Measurements from ENCODE around the gene TMEM79. TPM values are rescaled to one million over a fixed set of nuclear protein-coding genes. Genes with fewer than 3 reads are reported as not detected.

The TMEM79 gene
- total and polyA plus RNA-seq, 2 donors (not counting 1 experiment from before 2014, with no cell fraction given), result 1.1 to 3.6 TPM

- TF ChIP-seq EZH2 (IDR thresholded peaks at IDR 0.05; ENCODE audit: low read length, missing control alignments), result no peak
- TF ChIP-seq CTCF (conservative IDR thresholded peaks at IDR 0.05 in 1 of 2, IDR thresholded peaks at IDR 0.05 in 1 of 2; ENCODE audit: low read depth in 1 of 2, low read length in 2 of 2), result no peak
- H3K4me3 ChIP-seq (replicated peaks in 1 of 4; ENCODE audit: control extremely low read depth in 1 of 4, insufficient read depth in 1 of 4, low read depth in 3 of 4, low read length in 4 of 4), result no peak overlapping the region
- H3K9ac ChIP-seq (ENCODE audit: insufficient read depth, low read length), result no peak overlapping the region
- H2AFZ ChIP-seq (ENCODE audit: low read length), result no peak overlapping the region
- peaks cover 5% of the 10 kb centered on the region for H3K36me3 ChIP-seq (ENCODE audit: control insufficient read depth, insufficient read depth, low read length)
- no peaks in the 10 kb centered on the region for H3K9me3 ChIP-seq (ENCODE audit: control insufficient read depth, insufficient read depth, low read depth, low read length)
- H4K20me1 ChIP-seq (ENCODE audit: control insufficient read depth, extremely low read depth, insufficient read depth, low read length), result no peaks in the 10 kb centered on the region
- no peak for DNase-seq (ENCODE audit: low read depth in 2 of 2)
- no peak overlapping the region for H3K4me2 ChIP-seq (ENCODE audit: extremely low read depth, insufficient read depth, low read length)
- no peak overlapping the region for H3K27ac ChIP-seq (ENCODE audit: insufficient read depth, low read length)
- no peaks in the 10 kb centered on the region for H3K79me2 ChIP-seq (ENCODE audit: control insufficient read depth, insufficient read depth, low read length)
- peaks cover 3% of the 10 kb centered on the region for H3K4me1 ChIP-seq (ENCODE audit: control insufficient read depth, extremely low read depth, insufficient read depth, low read length)
- H3K27me3 ChIP-seq (ENCODE audit: control insufficient read depth, insufficient read depth, low read length), result peaks cover 10% of the 10 kb centered on the region
These were observed 40.0 kb upstream of the TMEM79 start for GRCh38 chr1:156244126-156244525.

DNA sequence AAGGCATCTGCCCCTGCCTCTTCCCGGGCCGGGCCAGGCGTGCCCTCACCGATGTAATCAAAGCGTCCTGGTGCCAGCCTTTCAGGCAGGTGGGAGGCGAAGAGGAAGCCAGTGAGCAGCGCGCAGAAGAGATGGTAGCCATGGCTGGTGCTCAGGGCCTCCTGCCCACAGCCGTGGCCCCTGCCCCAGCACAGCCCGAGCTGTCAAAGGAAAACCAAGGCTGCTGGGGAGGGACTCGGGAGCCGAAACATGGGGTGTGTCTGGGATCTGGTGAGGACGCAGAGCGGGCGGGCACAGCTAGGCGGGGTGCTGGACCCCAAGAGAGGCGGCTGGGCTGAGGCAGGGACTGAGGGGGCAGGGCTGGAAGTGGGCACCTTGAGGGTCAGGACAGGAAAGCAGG is 39.4 kb upstream of the TMEM79 start:
- Histone ChIP-seq H3K27ac (ENCODE audit: insufficient read depth, low read length) (no peak overlapping the region), H3K36me3 (ENCODE audit: control insufficient read depth, insufficient read depth, low read length) (peaks cover 3% of the 10 kb centered on the region), H3K4me3 (replicated peaks in 1 of 4; ENCODE audit: control extremely low read depth in 1 of 4, insufficient read depth in 1 of 4, low read depth in 3 of 4, low read length in 4 of 4) (no peak overlapping the region), H3K4me1 (ENCODE audit: control insufficient read depth, extremely low read depth, insufficient read depth, low read length) (peaks cover 3% of the 10 kb centered on the region), H3K9ac (ENCODE audit: insufficient read depth, low read length) (no peak overlapping the region), H4K20me1 (ENCODE audit: control insufficient read depth, extremely low read depth, insufficient read depth, low read length) (no peaks in the 10 kb centered on the region), H3K9me3 (ENCODE audit: control insufficient read depth, insufficient read depth, low read depth, low read length) (no peaks in the 10 kb centered on the region), H2AFZ (ENCODE audit: low read length) (no peak overlapping the region), H3K27me3 (ENCODE audit: control insufficient read depth, insufficient read depth, low read length) (peaks cover 10% of the 10 kb centered on the region), H3K4me2 (ENCODE audit: extremely low read depth, insufficient read depth, low read length) (no peak overlapping the region), H3K79me2 (ENCODE audit: control insufficient read depth, insufficient read depth, low read length) (no peaks in the 10 kb centered on the region)
- TF ChIP-seq EZH2 (IDR thresholded peaks at IDR 0.05; ENCODE audit: low read length, missing control alignments) (no peak), CTCF (conservative IDR thresholded peaks at IDR 0.05 in 1 of 2, IDR thresholded peaks at IDR 0.05 in 1 of 2; ENCODE audit: low read depth in 1 of 2, low read length in 2 of 2) (no peak)
- DNase-seq (ENCODE audit: low read depth in 2 of 2), result no peak

GRCh38 chr1:156245451-156246232 is 38.5 kb upstream of the TMEM79 start:
- Histone ChIP-seq H3K27ac (ENCODE audit: insufficient read depth, low read length) (no peak overlapping the region), H3K9me3 (ENCODE audit: control insufficient read depth, insufficient read depth, low read depth, low read length) (no peaks in the 10 kb centered on the region), H3K4me1 (ENCODE audit: control insufficient read depth, extremely low read depth, insufficient read depth, low read length) (peaks cover 3% of the 10 kb centered on the region), H3K4me2 (ENCODE audit: extremely low read depth, insufficient read depth, low read length) (peak overlapping the region; percentile 62), H3K79me2 (ENCODE audit: control insufficient read depth, insufficient read depth, low read length) (no peaks in the 10 kb centered on the region), H2AFZ (ENCODE audit: low read length) (no peak overlapping the region), H4K20me1 (ENCODE audit: control insufficient read depth, extremely low read depth, insufficient read depth, low read length) (no peaks in the 10 kb centered on the region), H3K9ac (ENCODE audit: insufficient read depth, low read length) (no peak overlapping the region), H3K36me3 (ENCODE audit: control insufficient read depth, insufficient read depth, low read length) (peaks cover 5% of the 10 kb centered on the region), H3K4me3 (replicated peaks in 1 of 4; ENCODE audit: control extremely low read depth in 1 of 4, insufficient read depth in 1 of 4, low read depth in 3 of 4, low read length in 4 of 4) (peak overlapping the region in 1 of 4 experiments; percentile 27), H3K27me3 (ENCODE audit: control insufficient read depth, insufficient read depth, low read length) (peaks cover 10% of the 10 kb centered on the region)
- peak; percentile 72 for TF ChIP-seq EZH2 (IDR thresholded peaks at IDR 0.05; ENCODE audit: low read length, missing control alignments)
- no peak for TF ChIP-seq CTCF (conservative IDR thresholded peaks at IDR 0.05 in 1 of 2, IDR thresholded peaks at IDR 0.05 in 1 of 2; ENCODE audit: low read depth in 1 of 2, low read length in 2 of 2)
- DNase-seq (ENCODE audit: low read depth in 2 of 2), result peak in 1 of 2 donors; percentile 36

All from fibroblast of lung (primary cell).